Common myeloid progenitor, CD34-positive (primary cell): ENCODE results near the gene ABCG5.

ENCODE experiments used
- CTCF ChIA-PET: fragments of 350-600 bp; sonication (Branson Sonifier 250); formaldehyde crosslinking; loops from one replicate; lab custom pipeline; 2021; ENCODE audit warnings: antibody characterized with exemption; lab: Charles Lee
- POLR2A ChIA-PET: fragments of 350-600 bp; sonication (Branson Sonifier 250); formaldehyde crosslinking; loops from one replicate; lab custom pipeline; 2021; ENCODE audit warnings: antibody characterized with exemption; lab: Charles Lee
- DNase-seq, 3 donors: peaks; one replicate each; pipeline versions ENCODE4 v3.0.0 to v3.0.0-alpha.2; 2013
- H3K27ac ChIP-seq, 2 experiments: 1 replicate in 1 of 2; 2 replicates in 1 of 2; pipeline ENCODE4 v1.7.0; 2013; ENCODE audit warnings: inconsistent platforms in 2 of 2, low read length in 2 of 2, mild to moderate bottlenecking in 2 of 2, low read depth in 1 of 2, moderate library complexity in 1 of 2; ENCODE audit not compliant: severe bottlenecking in 2 of 2, insufficient read depth in 1 of 2, poor library complexity in 1 of 2
- H3K27me3 ChIP-seq, 5 experiments: replicated peaks in 2 of 5; 1 replicate in 3 of 5; 2 replicates in 2 of 5; pipeline versions ENCODE4 v1.6.1 to v1.7.0; 2013; ENCODE audit warnings: low read length in 4 of 5, mild to moderate bottlenecking in 2 of 5, moderate library complexity in 2 of 5, inconsistent platforms in 1 of 5; ENCODE audit not compliant: insufficient read depth in 5 of 5, control insufficient read depth in 4 of 5
- H3K36me3 ChIP-seq, 4 experiments: 1 replicate in 2 of 4; 2 replicates in 2 of 4; pipeline versions ENCODE4 v1.6.1 to v1.7.0; 2013; ENCODE audit warnings: low read length in 3 of 4, control low read depth in 1 of 4, mild to moderate bottlenecking in 1 of 4; ENCODE audit not compliant: control insufficient read depth in 4 of 4, insufficient read depth in 4 of 4
- H3K4me1 ChIP-seq, 4 experiments: 1 replicate in 3 of 4; 2 replicates in 1 of 4; pipeline versions ENCODE4 v1.6.1 to v1.7.1; 2013; ENCODE audit warnings: low read length in 3 of 4, mild to moderate bottlenecking in 3 of 4, control low read depth in 1 of 4, inconsistent platforms in 1 of 4, moderate library complexity in 1 of 4; ENCODE audit not compliant: control insufficient read depth in 4 of 4, insufficient read depth in 4 of 4; ENCODE audit errors: control extremely low read depth in 1 of 4
- H3K4me3 ChIP-seq, 7 experiments: 1 replicate in 4 of 7; 2 replicates in 3 of 7; pipeline versions ENCODE4 v1.5.1 to v1.7.0; 2013; ENCODE audit warnings: mild to moderate bottlenecking in 7 of 7, low read length in 6 of 7, moderate library complexity in 6 of 7, inconsistent platforms in 2 of 7, low read depth in 2 of 7, control low read depth in 1 of 7; ENCODE audit not compliant: insufficient read depth in 4 of 7, control insufficient read depth in 1 of 7; ENCODE audit errors: extremely low read depth in 1 of 7
- H3K9me3 ChIP-seq, 5 experiments: 1 replicate in 4 of 5; 2 replicates in 1 of 5; pipeline versions ENCODE4 v1.6.1 to v1.7.1; 2013; ENCODE audit warnings: low read length in 4 of 5, mild to moderate bottlenecking in 2 of 5, inconsistent platforms in 1 of 5, low read depth in 1 of 5, moderate library complexity in 1 of 5; ENCODE audit not compliant: control insufficient read depth in 4 of 5, insufficient read depth in 2 of 5; ENCODE audit errors: control extremely low read depth in 1 of 5
- WGBS: methylation state at CpG from one replicate; pipeline ENCODE4 v1.1.5; 2013; ENCODE audit not compliant: insufficient coverage; 5-methylcytosine and 5-hydroxymethylcytosine counted together

ABCG5 gene

GRCh38 chr2:43823751-43824150 is 14.9 kb downstream of the ABCG5 start:
- no peak for DNase-seq
- Histone ChIP-seq H3K4me3 (no peak overlapping the region), H3K36me3 (no peaks in the 10 kb centered on the region), H3K27me3 (peaks cover 0 to 25% (median 2%) of the 10 kb centered on the region in 5 experiments), H3K9me3 (no peaks in the 10 kb centered on the region), H3K27ac (no peak overlapping the region), H3K4me1 (no peaks in the 10 kb centered on the region)
- WGBS = 86% methylated on average over 11 of the region's 11 CpGs
- ChIA-PET CTCF (no interaction called here), POLR2A (interaction anchor here (0.6 kb wide), 1 partner anchor 630 kb away, joined by 3 read pairs; no protein-coding TSS in a partner anchor)

DNA sequence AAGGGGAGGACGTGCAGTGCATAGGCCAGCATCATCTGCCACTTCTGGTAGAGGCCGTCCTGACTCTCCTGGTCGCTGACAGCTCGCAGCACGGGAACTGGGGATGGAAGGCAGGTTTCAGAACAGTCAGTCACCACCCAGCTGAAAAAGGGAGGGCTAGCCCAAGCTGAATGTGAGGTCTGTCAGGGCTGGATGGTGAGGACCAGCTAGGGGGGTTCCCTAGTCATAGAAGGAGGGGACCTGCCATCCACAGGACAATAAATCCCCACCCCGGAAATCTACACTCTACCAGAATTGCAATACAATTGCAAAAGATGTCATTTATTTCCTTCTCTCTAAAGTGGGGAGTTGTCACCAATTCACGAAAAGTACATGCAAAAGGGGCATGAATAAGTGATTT is 15.8 kb downstream of the ABCG5 start:
- ChIA-PET CTCF (interaction anchor here (1.0 to 2.1 kb wide), 2 partner anchors 13 to 28 kb away, joined by 3 to 6 read pairs; no protein-coding TSS in a partner anchor), POLR2A (no interaction called here)
- WGBS = 84% methylated on average over 2 of the region's 7 CpGs
- Histone ChIP-seq H3K27me3 (peaks cover 0 to 23% (median 2%) of the 10 kb centered on the region in 5 experiments), H3K4me3 (no peak overlapping the region), H3K4me1 (no peaks in the 10 kb centered on the region), H3K9me3 (no peaks in the 10 kb centered on the region), H3K36me3 (no peaks in the 10 kb centered on the region), H3K27ac (no peak overlapping the region)
- DNase-seq = no peak

DNA sequence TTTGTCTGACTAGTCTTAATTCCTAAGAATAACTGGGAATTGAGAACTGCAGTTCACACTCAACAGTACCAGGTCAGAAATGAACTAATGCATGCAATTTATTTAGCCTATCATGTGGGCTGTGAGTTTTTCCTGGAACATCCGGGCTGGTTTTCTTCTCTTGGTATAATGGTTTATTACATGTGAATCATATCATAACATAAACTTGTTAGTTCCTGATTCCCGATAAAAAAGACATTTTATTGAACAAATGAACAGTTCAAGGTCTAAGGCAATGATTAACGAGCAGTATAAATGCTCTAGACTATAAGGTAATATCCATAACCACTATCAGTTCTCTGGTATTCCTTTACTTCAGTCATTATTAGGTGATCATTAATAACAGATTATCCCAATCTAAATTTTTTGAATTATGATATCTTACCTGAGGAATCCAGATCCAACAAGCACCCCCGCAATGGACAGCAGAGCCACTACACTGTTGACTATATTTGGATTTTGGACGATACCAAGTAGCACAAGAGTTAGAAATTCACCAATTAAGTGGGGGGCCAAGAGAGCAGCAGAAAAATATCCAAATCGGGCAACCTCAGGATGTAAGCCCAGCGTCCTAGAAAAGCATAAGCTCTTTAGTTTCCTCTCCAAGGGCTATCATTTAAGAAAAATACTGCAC is 19.0 kb downstream of the ABCG5 start:
- H3K4me3 ChIP-seq = no peak overlapping the region
- CTCF ChIA-PET = no interaction called here
- H3K27me3 ChIP-seq = peaks cover 0 to 20% (median 0%) of the 10 kb centered on the region in 5 experiments
- no peaks in the 10 kb centered on the region for H3K4me1 ChIP-seq
- H3K36me3 ChIP-seq = no peaks in the 10 kb centered on the region
- no peaks in the 10 kb centered on the region for H3K9me3 ChIP-seq
- no peak overlapping the region for H3K27ac ChIP-seq
- POLR2A ChIA-PET = no interaction called here
- no peak for DNase-seq
- 80% methylated on average over 3 of the region's 7 CpGs for WGBS

GRCh38 chr2:43818761-43819160 is 19.9 kb downstream of the ABCG5 start:
- no peak overlapping the region for H3K27ac ChIP-seq
- ChIA-PET POLR2A (no interaction called here), CTCF (no interaction called here)
- no peak overlapping the region for H3K4me3 ChIP-seq
- H3K4me1 ChIP-seq = no peaks in the 10 kb centered on the region
- 100% methylated on average over 1 of the region's 5 CpGs for WGBS
- peaks cover 0 to 19% (median 0%) of the 10 kb centered on the region in 5 experiments for H3K27me3 ChIP-seq
- no peaks in the 10 kb centered on the region for H3K36me3 ChIP-seq
- peak in 2 of 3 donors; percentile 48 to 57 for DNase-seq
- no peaks in the 10 kb centered on the region for H3K9me3 ChIP-seq

DNA sequence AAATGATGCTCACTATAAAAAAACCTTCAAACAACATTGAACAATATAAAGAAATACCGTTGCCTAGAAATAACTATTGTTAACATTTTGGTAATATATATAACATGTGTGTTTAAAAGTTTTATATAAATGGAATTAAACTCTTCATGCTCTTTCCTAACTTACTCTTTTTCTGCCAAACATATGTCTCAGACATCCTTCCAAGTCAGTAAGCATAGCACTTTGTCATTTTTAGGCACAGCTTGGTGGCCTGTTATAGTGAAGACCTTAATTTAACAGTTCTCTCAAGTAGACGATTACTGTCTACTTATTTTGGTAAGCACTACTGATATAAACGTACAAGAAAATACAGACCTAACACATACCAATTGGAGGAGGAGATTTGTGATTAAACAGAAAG is 23.9 kb downstream of the ABCG5 start:
- Histone ChIP-seq H3K9me3 (no peaks in the 10 kb centered on the region), H3K27ac (no peak overlapping the region), H3K36me3 (no peaks in the 10 kb centered on the region), H3K4me3 (no peak overlapping the region), H3K27me3 (no peaks in the 10 kb centered on the region), H3K4me1 (no peaks in the 10 kb centered on the region)
- POLR2A ChIA-PET = no interaction called here
- no CpG with 5 or more reads among the region's 3 CpGs for WGBS
- no peak for DNase-seq
- CTCF ChIA-PET = no interaction called here

DNA sequence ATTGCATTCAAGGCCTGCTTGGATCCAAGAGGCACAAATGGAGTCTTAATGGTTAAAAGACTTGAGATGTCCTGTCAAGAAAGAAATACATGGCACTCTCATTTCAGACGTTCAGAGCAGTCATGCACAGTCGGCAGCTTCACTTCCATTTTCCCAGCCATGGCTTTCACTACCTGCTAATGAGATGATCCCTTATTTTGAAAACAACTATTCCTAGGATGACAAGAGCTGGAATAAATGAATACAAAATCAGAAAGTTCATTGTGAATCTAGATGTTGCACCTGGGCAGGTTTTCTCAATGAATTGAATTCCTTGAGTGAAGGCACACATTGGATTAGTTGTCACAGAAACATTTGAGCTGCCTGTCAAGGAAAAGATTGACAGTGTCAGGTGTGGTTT is 25.7 kb downstream of the ABCG5 start:
- Histone ChIP-seq H3K27me3 (no peaks in the 10 kb centered on the region), H3K36me3 (peaks cover 0 to 4% (median under 1%) of the 10 kb centered on the region in 4 experiments), H3K9me3 (no peaks in the 10 kb centered on the region), H3K27ac (no peak overlapping the region), H3K4me1 (no peaks in the 10 kb centered on the region), H3K4me3 (no peak overlapping the region)
- DNase-seq = no peak
- CTCF ChIA-PET = no interaction called here
- 100% methylated on average over 1 of the region's 2 CpGs for WGBS
- POLR2A ChIA-PET = no interaction called here

DNA sequence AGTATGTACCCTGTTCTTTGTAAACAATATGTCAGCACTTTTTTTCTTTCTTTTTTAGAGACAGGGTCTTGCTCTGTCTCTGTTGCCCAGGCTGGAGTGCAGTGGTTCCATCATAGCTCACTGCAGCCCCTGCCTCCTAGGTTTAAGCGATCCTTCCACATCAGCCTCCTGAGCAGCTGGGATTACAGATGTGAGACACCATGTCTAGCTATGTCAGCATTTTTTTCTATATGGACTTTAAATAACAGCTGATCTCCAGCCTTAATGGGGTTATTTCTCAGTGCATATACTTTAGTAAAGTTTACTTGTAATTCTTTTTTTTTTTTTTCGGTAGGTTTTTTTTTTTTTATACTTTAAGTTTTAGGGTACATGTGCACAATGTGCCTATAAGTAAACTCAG is 26.6 kb downstream of the ABCG5 start:
- Histone ChIP-seq H3K4me1 (no peaks in the 10 kb centered on the region), H3K27me3 (no peaks in the 10 kb centered on the region), H3K27ac (no peak overlapping the region), H3K4me3 (no peak overlapping the region), H3K9me3 (no peaks in the 10 kb centered on the region), H3K36me3 (peaks cover 0 to 4% (median under 1%) of the 10 kb centered on the region in 4 experiments)
- CTCF ChIA-PET = no interaction called here
- 100% methylated on average over 1 of the region's 2 CpGs for WGBS
- DNase-seq = no peak
- POLR2A ChIA-PET = no interaction called here
